Dedifferentiated amniotic fluid mesenchymal stem cell (primary cell): Measurements from ENCODE around the gene GALNT9.
"Not testable (repeated sequence)": the region's sequence is repeated elsewhere in the genome, so short reads cannot be mapped to it uniquely, and the experiment has no call there.

Experiments
- DNase-seq: peaks from one replicate; pipeline ENCODE4 v3.0.0-alpha.2; 2016; ENCODE audit errors: extremely low spot score

Gene GALNT9

GRCh38 chr12:132312516-132312915, 16.9 kb downstream of the GALNT9 start:
- no peak for DNase-seq

DNA sequence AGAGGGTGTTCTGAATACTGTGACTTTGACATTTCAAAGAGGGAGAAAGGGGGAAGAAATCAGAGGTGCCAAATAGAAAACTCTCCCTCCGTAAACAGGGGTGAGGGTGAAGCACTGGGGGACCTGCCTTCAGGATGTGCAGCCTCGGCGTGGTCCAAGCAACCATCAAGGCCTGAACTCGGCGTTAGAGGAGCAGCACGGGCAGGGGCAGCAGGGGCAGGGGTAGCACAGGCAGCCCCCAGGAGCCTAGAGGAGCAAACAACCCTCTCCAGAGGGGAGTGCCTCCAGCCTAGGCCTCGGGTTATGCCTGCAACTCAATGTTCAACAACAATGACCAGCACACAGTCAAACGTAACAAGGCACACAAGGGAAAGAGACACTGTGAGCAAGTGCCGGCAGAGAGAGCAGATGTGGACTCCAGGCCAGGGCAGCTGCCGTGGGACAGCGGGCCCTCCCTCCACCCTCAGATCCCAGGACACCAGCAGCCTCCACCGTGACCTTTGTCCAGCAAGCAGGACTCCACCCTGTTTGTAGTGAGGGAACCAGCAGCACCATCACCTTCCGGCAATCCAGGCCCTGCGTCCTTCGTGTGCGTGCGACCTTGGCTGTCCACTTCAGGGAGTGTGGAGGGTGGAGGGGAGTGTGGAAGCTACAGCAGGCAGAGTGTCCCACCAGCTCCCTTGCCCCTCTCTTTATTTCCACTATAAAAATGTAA, 18.0 kb downstream of the GALNT9 start:
- DNase-seq, result no peak

GRCh38 chr12:132310181-132311040, 19.0 kb downstream of the GALNT9 start:
- no peak for DNase-seq

DNA sequence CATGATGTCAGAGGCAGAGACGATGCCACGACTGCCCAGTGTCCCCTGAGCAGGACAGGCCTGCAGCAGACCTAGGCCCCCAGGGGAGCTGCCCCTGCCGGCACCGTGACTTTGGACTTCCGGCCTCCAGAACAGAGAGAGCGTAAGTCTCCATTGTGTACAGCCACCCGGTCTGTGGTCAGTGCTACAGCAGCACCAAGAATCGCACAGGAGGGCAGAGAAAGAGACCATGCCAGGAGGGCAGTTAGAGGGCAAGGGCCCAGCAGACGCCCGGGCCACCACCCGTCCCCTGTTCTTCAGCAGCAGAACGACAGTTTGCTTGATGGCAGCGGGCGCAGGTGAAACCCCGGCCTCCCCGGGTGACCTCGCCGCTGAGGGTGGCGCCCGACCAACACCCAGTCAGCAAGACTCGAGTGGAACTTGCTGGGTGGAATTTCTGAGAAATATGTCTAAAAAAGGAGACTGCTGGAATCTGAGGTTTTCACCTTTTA, 19.7 kb downstream of the GALNT9 start:
- no peak for DNase-seq

GRCh38 chr12:132308853-132309595, 20.4 kb downstream of the GALNT9 start:
- no peak for DNase-seq

- DNase-seq, result no peak
Observed at GRCh38 chr12:132307976-132308852, 21.2 kb downstream of the GALNT9 start.

GRCh38 chr12:132306885-132307191, 22.6 kb downstream of the GALNT9 start:
- no peak for DNase-seq

DNA sequence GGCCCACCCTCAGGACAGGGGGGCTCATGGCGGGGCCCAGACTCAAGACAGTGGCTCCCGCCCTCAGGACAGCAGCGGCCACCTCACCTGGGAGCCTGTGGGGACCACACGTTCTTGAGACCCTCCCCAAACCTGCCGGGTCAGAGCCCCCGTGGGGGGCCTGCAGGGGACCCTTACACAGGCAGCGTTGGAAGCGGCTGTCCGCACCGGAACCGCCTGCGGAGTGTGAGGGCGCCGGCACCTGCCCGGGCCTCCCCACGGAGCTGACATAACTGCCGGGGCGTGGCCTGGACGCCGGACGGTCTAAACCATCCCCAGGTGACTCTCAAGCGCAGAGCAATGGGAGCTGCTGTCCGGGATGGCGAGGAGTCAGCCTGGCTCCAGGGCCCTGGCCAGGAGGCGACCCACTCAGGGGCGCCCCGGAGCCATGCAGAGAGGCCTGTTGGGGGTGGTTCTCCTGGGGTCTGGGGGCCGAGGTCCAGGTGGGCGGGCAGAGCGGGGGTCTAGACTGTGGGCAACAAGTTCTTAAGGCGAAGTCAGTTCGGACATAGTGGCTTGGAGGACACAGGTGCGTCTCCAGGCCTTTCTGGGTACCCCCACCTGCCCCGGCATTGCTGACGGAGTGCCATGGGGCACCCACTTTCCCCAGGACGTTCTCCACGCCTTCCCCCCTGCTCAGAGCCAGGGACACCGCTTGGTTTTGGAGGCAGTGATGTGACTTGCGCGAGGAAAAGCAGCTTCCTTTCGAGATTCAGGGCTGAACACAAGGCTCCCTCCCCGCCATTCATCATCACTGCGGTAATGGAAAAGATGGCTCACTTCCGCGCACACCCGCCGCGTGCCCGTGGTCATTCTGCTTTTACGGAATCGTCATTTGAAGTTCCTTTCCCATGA, 23.2 kb downstream of the GALNT9 start:
- no peak for DNase-seq

DNA sequence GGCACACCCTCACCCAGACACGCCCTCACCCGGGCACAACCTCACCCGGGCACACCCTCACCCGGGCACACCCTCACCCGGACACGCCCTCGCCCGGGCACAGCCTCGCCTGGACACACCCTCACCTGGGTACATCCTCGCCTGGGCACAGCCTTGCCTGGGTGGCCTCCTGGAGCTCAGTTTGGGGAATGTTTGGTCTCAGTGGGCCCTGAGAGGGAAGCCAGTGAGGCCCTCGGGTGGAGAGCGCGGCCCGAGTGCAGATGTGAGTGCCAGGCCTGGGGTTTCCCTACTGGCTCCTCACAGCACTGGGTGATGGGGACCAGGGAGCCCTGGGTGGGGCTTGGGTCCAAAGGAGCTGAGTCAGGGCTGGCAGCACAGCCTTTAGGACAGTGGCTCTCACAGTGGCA, 23.8 kb downstream of the GALNT9 start:
- DNase-seq, result no peak

DNA sequence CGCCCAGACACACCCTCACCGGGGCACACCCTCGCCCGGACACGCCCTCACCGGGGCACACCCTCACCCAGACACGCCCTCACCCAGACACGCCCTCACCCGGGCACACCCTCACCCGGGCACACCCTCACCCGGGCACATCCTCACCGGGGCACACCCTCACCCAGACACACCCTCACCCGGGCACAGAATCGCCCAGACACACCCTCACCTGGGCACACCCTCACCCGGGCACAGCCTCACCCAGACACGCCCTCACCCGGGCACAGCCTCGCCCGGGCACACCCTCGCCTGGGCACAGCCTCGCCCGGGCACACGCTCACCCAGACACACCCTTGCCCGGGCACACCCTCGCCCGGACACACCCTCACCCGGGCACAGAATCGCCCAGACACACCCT, 24.5 kb downstream of the GALNT9 start:
- not testable (repeated sequence) for DNase-seq

- DNase-seq, result not testable (repeated sequence)
Observed at GRCh38 chr12:132303853-132304373, 25.5 kb downstream of the GALNT9 start.

- no peak for DNase-seq
Observed at GRCh38 chr12:132302466-132303358, 26.7 kb downstream of the GALNT9 start.

GRCh38 chr12:132300789-132301722, 28.3 kb downstream of the GALNT9 start:
- no peak for DNase-seq

DNA sequence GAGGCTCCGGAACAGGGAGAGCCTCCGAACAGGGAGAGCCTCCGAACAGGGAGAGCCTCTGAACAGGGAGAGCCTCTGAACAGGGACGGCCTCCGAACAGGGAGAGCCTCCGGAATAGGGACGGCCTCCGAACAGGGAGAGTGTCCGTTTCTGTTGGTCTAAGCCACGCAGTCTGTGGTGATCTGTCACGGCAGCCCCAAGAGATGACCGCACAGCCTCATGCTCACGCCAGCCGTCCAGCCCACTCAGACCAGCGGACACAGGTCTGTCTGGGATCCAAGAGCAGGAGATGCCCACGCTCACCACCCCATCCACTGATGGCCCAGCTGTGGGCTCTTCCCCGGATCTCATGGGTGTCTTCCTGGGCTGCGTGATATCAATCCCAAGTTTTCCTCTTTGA, 33.3 kb downstream of the GALNT9 start:
- no peak for DNase-seq

DNA sequence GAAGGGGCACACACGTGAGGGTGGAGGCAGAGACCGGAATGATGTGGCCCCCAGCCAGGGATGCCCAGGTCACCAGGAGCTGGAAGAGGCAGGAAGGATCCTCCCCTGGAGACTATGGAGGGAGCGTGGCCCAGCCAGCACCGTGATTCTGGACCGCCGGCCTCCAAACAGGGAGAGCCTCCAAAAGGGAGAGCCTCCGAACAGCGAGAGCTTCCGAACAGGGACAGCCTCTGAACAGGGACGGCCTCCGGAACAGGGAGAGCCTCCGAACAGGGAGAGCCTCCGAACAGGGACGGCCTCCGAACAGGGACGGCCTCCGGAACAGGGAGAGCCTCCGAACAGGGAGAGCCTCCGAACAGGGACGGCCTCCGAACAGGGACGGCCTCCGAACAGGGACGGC, 33.8 kb downstream of the GALNT9 start:
- DNase-seq, result not testable (repeated sequence)

GRCh38 chr12:132295101-132295526, 34.3 kb downstream of the GALNT9 start:
- DNase-seq, result no peak

GRCh38 chr12:132294121-132295034, 35.0 kb downstream of the GALNT9 start:
- no peak for DNase-seq
